ENCODE data around the gene SLC34A1.

GRCh38 chr5:177396807-177397206, 12.6 kb downstream of the SLC34A1 start:
- TF ChIP-seq CTCF (IDR thresholded peaks at IDR 0.05), result no peak
- TF ChIP-seq POLR2A (IDR thresholded peaks at IDR 0.05), result no peak

Data from thyroid gland (tissue), 4 donors.